Measurements from ENCODE around the gene EXOSC6. TPM values are rescaled to one million over a fixed set of nuclear protein-coding genes. Genes with fewer than 3 reads are reported as not detected.

The EXOSC6 gene
- total and polyA plus RNA-seq, 2 experiments from 2014 or later: 13.7 to 27.8 TPM

- TF ChIP-seq CREB1 (CRISPR knock-in tag; IDR thresholded peaks at IDR 0.05; ENCODE audit: low read depth) (no peak), ZNF114 (CRISPR knock-in tag; IDR thresholded peaks at IDR 0.05) (no peak), ETS1 (IDR thresholded peaks at IDR 0.05) (no peak)
These were observed 39.3 kb upstream of the EXOSC6 start (continued) for GRCh38 chr16:70290949-70291519.

- Histone ChIP-seq H3K79me2 (replicated peaks; ENCODE audit: insufficient read depth) (peaks cover 47% of the 10 kb centered on the region), H3K9me2 (ENCODE audit: insufficient read depth) (no peaks in the 10 kb centered on the region), H3K4me1 (ENCODE audit: insufficient read depth) (peaks cover 7% of the 10 kb centered on the region), H3K4me2 (peak within 1 kb of the TSS; percentile 98), H2AFZ (no peak within 1 kb of the TSS), H3K36me3 (ENCODE audit: insufficient read depth) (peaks cover 20% of the 10 kb centered on the region), H4K20me1 (replicated peaks; ENCODE audit: insufficient read depth) (peaks cover 28% of the 10 kb centered on the region), H3K27me3 (ENCODE audit: insufficient read depth) (no peaks in the 10 kb centered on the region), H3K27ac (ENCODE audit: low read depth) (peak within 1 kb of the TSS; percentile 96), H3K4me3 (peak within 1 kb of the TSS; percentile 99), H3F3A (replicated peaks; ENCODE audit: low read depth) (peaks cover 17% of the 10 kb centered on the region; the same call in 1 of the 2 replicates)
- peak within 1 kb of the TSS; percentile 100 for H3K27ac Mint-ChIP-seq
- peaks cover 5% of the 10 kb centered on the region for H3K4me1 Mint-ChIP-seq
- ATAC-seq (peak; percentile 96), DNase-seq (ENCODE audit: low spot score) (peak; percentile 100)
- peaks cover 41% of the 10 kb centered on the region for H3K36me3 Mint-ChIP-seq (ENCODE audit: low read depth)
- peak within 1 kb of the TSS; percentile 97 for H3K4me3 Mint-ChIP-seq
- peaks cover 3% of the 10 kb centered on the region; the same call in 2 of the 3 replicates for H3K9me3 Mint-ChIP-seq
- H3K27me3 Mint-ChIP-seq (ENCODE audit: insufficient read depth, low read depth, poor library complexity): peaks cover 19% of the 10 kb centered on the region
- TF ChIP-seq POLR2AphosphoS5 (IDR thresholded peaks at IDR 0.05; ENCODE audit: low read depth): peak; percentile 99
- no peak for TF ChIP-seq CTCF (conservative IDR thresholded peaks at IDR 0.05; ENCODE audit: low read depth in 2 of 2)
- TF ChIP-seq REST (IDR thresholded peaks at IDR 0.05; ENCODE audit: unreplicated experiment): peak; percentile 38
- no peak for TF ChIP-seq ZNF331 (CRISPR knock-in tag; IDR thresholded peaks at IDR 0.05; ENCODE audit: low read depth)
- no peak for TF ChIP-seq NANOG (IDR thresholded peaks at IDR 0.05; ENCODE audit: borderline replicate concordance)
- no peak for TF ChIP-seq ZNF114 (CRISPR knock-in tag; IDR thresholded peaks at IDR 0.05)
- TF ChIP-seq ETS1 (IDR thresholded peaks at IDR 0.05): 0 out of 2 replicates have a peak, but pooled peaks have one; percentile 27
- TF ChIP-seq CREB1 (CRISPR knock-in tag; IDR thresholded peaks at IDR 0.05; ENCODE audit: low read depth): peak; percentile 83
- no peak for TF ChIP-seq STAT1 (IDR thresholded peaks at IDR 0.05; ENCODE audit: unreplicated experiment)
- no peak for TF ChIP-seq JUNB (IDR thresholded peaks at IDR 0.05; ENCODE audit: unreplicated experiment)
These were observed 37.7 kb upstream of the EXOSC6 start, which contains the start of gene AARS1 for GRCh38 chr16:70289229-70290094. AARS1 (minus strand) TSS chr16:70289506; CDS start chr16:70282763, 6,743 bp downstream.
